ENCODE data around the gene GFI1B.
A peak's percentile ranks its signal among the peaks of the same experiment; 100 is the strongest.

The GFI1B gene

DNA sequence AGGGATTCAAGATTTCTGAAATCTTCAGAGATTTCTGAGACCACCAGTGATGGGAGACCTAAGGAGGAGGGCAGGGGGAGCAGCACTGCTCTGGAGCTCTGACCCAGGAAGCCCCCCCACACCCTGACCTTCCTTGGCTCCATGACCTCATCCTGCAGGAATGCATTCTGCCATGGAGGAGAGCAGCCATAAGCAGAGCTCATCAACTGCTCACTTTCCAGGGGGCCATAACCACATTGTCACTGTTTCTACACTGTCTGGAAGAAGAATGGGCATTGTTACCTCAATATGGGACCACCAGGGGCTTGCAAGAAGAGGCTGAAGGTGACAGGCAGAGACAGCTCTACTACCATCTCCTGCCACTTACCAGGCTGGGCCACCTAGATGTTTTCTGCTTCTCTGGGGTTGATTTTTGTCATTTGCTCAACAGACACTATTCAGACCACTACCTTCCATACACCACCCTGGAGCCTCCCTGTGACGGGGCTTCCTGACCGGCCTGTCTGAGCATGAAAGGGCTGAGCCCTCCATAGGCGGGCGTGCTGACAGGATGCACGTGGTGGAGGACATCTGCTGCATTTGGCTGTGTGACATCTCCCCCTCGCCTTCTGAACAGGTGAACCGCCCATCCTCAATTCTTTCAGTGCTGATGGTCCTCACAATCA is 31.7 kb upstream of the GFI1B start:
- peak; percentile 67 for DNase-seq (ENCODE audit: low spot score)
- TF ChIP-seq, protein P1, sequence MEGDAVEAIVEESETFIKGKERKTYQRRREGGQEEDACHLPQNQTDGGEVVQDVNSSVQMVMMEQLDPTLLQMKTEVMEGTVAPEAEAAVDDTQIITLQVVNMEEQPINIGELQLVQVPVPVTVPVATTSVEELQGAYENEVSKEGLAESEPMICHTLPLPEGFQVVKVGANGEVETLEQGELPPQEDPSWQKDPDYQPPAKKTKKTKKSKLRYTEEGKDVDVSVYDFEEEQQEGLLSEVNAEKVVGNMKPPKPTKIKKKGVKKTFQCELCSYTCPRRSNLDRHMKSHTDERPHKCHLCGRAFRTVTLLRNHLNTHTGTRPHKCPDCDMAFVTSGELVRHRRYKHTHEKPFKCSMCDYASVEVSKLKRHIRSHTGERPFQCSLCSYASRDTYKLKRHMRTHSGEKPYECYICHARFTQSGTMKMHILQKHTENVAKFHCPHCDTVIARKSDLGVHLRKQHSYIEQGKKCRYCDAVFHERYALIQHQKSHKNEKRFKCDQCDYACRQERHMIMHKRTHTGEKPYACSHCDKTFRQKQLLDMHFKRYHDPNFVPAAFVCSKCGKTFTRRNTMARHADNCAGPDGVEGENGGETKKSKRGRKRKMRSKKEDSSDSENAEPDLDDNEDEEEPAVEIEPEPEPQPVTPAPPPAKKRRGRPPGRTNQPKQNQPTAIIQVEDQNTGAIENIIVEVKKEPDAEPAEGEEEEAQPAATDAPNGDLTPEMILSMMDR (conservative IDR thresholded peaks at IDR 0.05; ENCODE audit: low read depth) = no peak
- POLR2A ChIA-PET (ENCODE audit: low non-redundant PET) = no interaction called here
- peak overlapping the region; percentile 23; the same call in 1 of the 2 replicates for H3K27ac ChIP-seq
- CTCF ChIA-PET = interaction anchor here (0.6 to 1.0 kb wide), 3 partner anchors 45 to 143 kb away, joined by 3 to 7 read pairs (median 3); no protein-coding TSS in a partner anchor

DNA sequence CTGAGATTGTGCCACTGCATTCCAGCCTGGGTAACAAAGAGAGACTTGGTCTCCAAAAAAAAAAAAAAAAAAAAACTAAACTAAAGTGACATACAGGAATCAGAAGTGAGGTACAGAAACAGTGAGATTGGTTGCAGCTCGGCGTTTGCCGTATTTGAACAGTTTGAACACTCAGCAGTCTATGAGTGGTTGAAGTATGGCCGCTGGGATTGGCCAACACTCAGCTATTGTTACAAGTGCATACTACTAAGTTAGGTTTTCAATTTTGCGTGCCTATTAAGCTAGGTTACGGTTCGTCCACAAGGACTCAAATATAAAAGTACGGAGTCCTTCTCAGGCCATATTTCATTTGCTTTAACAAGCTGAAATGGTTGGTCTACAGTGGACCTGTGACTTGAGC is 30.7 kb upstream of the GFI1B start:
- no peak overlapping the region for H3K27ac ChIP-seq
- TF ChIP-seq, protein P1 (conservative IDR thresholded peaks at IDR 0.05; ENCODE audit: low read depth) = no peak
- DNase-seq (ENCODE audit: low spot score) = no peak
- POLR2A ChIA-PET (ENCODE audit: low non-redundant PET) = interaction anchor here (0.7 kb wide), 1 partner anchor 144 kb away, joined by 3 read pairs; no protein-coding TSS in a partner anchor
- CTCF ChIA-PET = interaction anchor here (0.6 to 1.0 kb wide), 2 partner anchors 32 to 46 kb away, joined by 3 read pairs; no protein-coding TSS in a partner anchor

DNA sequence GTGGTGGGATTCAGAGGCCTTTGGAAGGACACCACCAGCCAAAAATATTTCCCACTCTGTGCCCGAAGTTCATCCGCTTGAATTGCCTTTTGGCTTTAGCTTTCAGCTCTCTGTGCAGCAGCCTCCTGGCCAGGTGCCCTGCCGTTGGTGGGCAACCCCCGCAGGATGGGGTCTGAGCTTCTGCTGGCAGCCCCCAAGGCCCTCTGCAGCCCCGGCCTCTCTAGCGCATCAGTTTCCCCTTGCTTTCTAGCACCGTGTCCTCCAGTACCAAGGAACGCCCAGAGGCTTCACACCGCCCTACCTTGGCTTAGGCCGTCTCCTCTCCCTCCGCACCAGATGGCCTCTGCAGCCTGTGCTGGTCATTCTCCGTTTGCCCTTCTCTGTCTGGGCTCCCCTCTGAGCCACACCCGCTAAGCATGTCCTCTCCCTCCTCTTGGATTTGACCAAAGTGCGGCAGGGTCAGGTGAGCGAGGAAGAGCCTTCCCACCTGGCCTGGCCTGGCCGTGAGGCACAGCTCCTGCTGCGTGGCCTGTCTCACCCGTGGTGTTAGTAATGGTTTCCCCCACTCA is 29.9 kb upstream of the GFI1B start:
- ChIA-PET CTCF (no interaction called here), POLR2A (ENCODE audit: low non-redundant PET) (no interaction called here)
- H3K27ac ChIP-seq = no peak overlapping the region
- DNase-seq (ENCODE audit: low spot score) = no peak
- TF ChIP-seq, protein P1 (conservative IDR thresholded peaks at IDR 0.05; ENCODE audit: low read depth) = no peak

DNA sequence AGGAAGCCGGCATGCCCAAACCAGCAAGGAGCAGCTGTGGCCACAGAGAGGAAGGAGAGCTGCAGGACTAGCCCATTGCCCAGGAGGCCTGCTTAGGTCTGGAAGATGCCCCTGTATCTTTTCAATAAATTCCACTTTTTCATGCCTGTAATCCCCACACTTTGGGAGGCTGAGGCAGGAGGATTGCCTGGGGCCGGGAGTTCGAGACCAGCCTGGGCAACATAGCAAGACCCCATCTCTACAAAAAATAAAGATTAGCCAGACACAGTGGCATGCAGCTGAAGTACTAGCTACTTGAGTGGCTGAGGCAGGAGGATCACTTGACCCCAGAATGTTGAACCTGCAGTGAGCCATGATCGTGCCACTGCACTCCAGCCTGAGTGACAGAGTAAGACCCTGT is 28.8 kb upstream of the GFI1B start:
- no peak overlapping the region for H3K27ac ChIP-seq
- ChIA-PET CTCF (interaction anchor here (0.7 to 0.8 kb wide), 2 partner anchors 10 to 126 kb away, joined by 3 read pairs; no protein-coding TSS in a partner anchor), POLR2A (ENCODE audit: low non-redundant PET) (no interaction called here)
- TF ChIP-seq, protein P1 (conservative IDR thresholded peaks at IDR 0.05; ENCODE audit: low read depth) = no peak
- DNase-seq (ENCODE audit: low spot score) = no peak

DNA sequence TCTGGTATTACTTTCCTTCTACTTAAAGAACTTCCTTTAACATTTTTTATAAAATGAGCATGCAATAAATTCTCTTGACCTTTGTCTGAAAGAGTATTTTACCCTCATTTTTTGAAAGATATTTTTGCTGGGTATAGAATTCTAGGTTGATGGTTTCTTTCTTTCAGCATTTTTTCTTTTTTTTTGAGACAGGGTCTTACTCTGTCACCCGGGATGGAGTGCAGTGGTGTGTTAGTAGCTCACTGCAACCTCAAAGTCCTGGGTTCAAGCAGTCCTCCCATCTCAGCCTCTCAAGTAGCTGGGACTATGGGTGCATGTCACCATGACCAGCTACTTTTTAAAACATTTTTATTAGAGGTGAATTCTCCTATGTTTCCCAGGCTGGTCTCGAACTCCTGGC is 23.4 kb upstream of the GFI1B start:
- no peak overlapping the region for H3K27ac ChIP-seq
- POLR2A ChIA-PET (ENCODE audit: low non-redundant PET) = no interaction called here
- DNase-seq (ENCODE audit: low spot score) = no peak
- TF ChIP-seq, protein P1 (conservative IDR thresholded peaks at IDR 0.05; ENCODE audit: low read depth) = no peak
- CTCF ChIA-PET = no interaction called here

DNA sequence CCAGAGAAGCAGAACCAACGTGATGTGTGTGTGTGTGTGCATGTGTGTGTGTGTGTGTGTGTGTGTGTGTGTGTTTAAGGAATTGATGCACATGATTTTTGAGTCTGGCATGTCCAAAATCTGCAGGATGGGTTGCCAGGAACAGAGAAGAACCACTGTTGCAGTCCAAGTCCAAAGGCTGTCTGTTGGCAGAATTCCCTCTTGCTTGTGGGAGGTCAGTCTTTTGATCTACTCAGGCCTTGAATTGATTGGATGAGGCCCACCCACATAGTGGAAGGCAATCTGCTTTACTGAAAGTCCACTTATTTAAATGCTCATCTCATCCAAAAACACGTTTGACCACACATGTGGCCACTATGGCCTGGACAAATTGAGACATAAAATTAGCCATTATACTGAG is 22.7 kb upstream of the GFI1B start:
- DNase-seq (ENCODE audit: low spot score) = no peak
- ChIA-PET CTCF (interaction anchor here (0.8 kb wide), 1 partner anchor 22 kb away, joined by 3 read pairs; no protein-coding TSS in a partner anchor), POLR2A (ENCODE audit: low non-redundant PET) (no interaction called here)
- no peak overlapping the region for H3K27ac ChIP-seq
- TF ChIP-seq, protein P1 (conservative IDR thresholded peaks at IDR 0.05; ENCODE audit: low read depth) = no peak

Measured in RWPE1 (cell line).